K562 (cell line): ENCODE measurements around the gene ELMOD1. TPM values are rescaled to one million over a fixed set of nuclear protein-coding genes. Genes with fewer than 3 reads are reported as not detected.

Experiments
- ATAC-seq: fragments of 200-7000 bp; cut with Tn5 transposase; 3 replicates; pipeline ENCODE4 v1.9.1; 2020; ENCODE audit warnings: moderate library complexity
- BruUV-seq: library from RNA; stranded (reverse); fragments of 400-500 nt; replicated peaks from 2 replicates; lab custom pipeline; 2021; lab: Mats Ljungman, UMichigan
- CTCF ChIA-PET: fragments of 300-600 bp; formaldehyde crosslinking; extraction: SDS; loops from one replicate; lab custom pipeline; 2021; ENCODE audit warnings: low intra/inter-chr PET ratio; lab: Yijun Ruan, JAX
- POLR2A ChIA-PET: fragments of 300-600, 350-650 bp; sonication (Branson Sonifier 250); formaldehyde crosslinking; extraction: SDS; loops from one replicate; lab custom pipeline; 2021; ENCODE audit warnings: antibody characterized with exemption, inconsistent platforms; lab: Yijun Ruan, JAX
- DNase-seq, 4 experiments: peaks; one replicate each; pipeline versions ENCODE4 v3.0.0 to v3.0.0-alpha.2; 2011 to 2018; ENCODE audit warnings: low spot score in 3 of 4, mixed read lengths in 3 of 4; ENCODE audit errors: extremely low read depth in 1 of 4
- FAIRE-seq: peaks from 2 replicates; lab custom pipeline; 2011; peaks lifted over from hg19 to GRCh38; lab: Jason Lieb, UNC
- H2AFZ ChIP-seq: 2 replicates; pipeline ENCODE4 v1.6.0; 2011; ENCODE audit warnings: low read depth, low read length, control low read depth, inconsistent platforms
- H3K27ac ChIP-seq: fragments of 200-600 bp; 3 replicates; pipeline ENCODE4 v1.8.0; 2011; ENCODE audit warnings: low read depth, mild to moderate bottlenecking, control low read depth, inconsistent platforms, low read length, moderate library complexity, mixed read lengths; ENCODE audit errors: extremely low read depth
- H3K27me3 ChIP-seq, 2 experiments: fragments of 300-600 bp in 1 of 2; 2 replicates in 1 of 2; 3 replicates in 1 of 2; pipeline versions ENCODE4 v1.6.0 to v1.8.0; 2011; ENCODE audit warnings: inconsistent platforms in 2 of 2, low read length in 2 of 2, mild to moderate bottlenecking in 1 of 2, mixed read lengths in 1 of 2, moderate library complexity in 1 of 2; ENCODE audit not compliant: control insufficient read depth in 2 of 2, insufficient read depth in 2 of 2
- H3K36me3 ChIP-seq: fragments of 300-600 bp; 3 replicates; pipeline ENCODE4 v1.8.0; 2011; ENCODE audit warnings: mild to moderate bottlenecking, low read length, inconsistent platforms; ENCODE audit not compliant: control insufficient read depth, insufficient read depth
- H3K4me1 ChIP-seq, 2 experiments: fragments of 200-600 bp in 1 of 2; replicated peaks in 1 of 2; 2 replicates in 1 of 2; 3 replicates in 1 of 2; pipeline versions ENCODE4 v1.5.1 to v1.8.0; 2011; ENCODE audit warnings: inconsistent platforms in 2 of 2, low read length in 2 of 2, mild to moderate bottlenecking in 1 of 2, mixed read lengths in 1 of 2, moderate library complexity in 1 of 2; ENCODE audit not compliant: control insufficient read depth in 2 of 2, insufficient read depth in 2 of 2
- H3K4me2 ChIP-seq: 2 replicates; pipeline ENCODE4 v1.6.1; 2011; ENCODE audit warnings: low read length, control low read depth, inconsistent platforms, mixed read lengths; ENCODE audit not compliant: insufficient read depth
- H3K4me3 ChIP-seq: fragments of 200-600 bp; sonication (generic), shearing (Covaris generic); 2 replicates; pipeline ENCODE4 v1.5.1; 2016; ENCODE audit warnings: control low read depth, inconsistent platforms
- H3K79me2 ChIP-seq: fragments of 200-600 bp; 3 replicates; pipeline ENCODE4 v1.8.0; 2011; ENCODE audit warnings: low read length, inconsistent platforms; ENCODE audit not compliant: control insufficient read depth, insufficient read depth
- H3K9ac ChIP-seq, 2 experiments: 2 replicates each; pipeline versions ENCODE4 v1.6.0 to v1.6.1; 2011; ENCODE audit warnings: low read depth in 2 of 2, low read length in 2 of 2, control low read depth in 1 of 2, inconsistent platforms in 1 of 2, mild to moderate bottlenecking in 1 of 2, mixed read lengths in 1 of 2; ENCODE audit not compliant: insufficient read depth in 1 of 2
- H3K9me1 ChIP-seq: one replicate; pipeline ENCODE4 v1.6.0; 2011; ENCODE audit warnings: inconsistent platforms, mild to moderate bottlenecking, low read length, moderate library complexity; ENCODE audit not compliant: control insufficient read depth, insufficient read depth
- H3K9me3 ChIP-seq: replicated peaks from 2 replicates; pipeline ENCODE4 v1.5.1; 2011; ENCODE audit warnings: low read depth, low read length, inconsistent platforms; ENCODE audit not compliant: control insufficient read depth, insufficient read depth
- H4K20me1 ChIP-seq: replicated peaks from 2 replicates; pipeline ENCODE4 v1.6.1; 2011; ENCODE audit warnings: low read length, inconsistent platforms, mixed read lengths; ENCODE audit not compliant: control insufficient read depth, insufficient read depth
- BRCA1 ChIP-seq, 2 experiments: fragments of 450-650 bp in 1 of 2; sonication (generic) in 1 of 2; formaldehyde crosslinking in 1 of 2; IDR thresholded peaks; 2 replicates each; pipeline versions ENCODE4 v1.5.0 to v1.6.1; 2017 to 2020; ENCODE audit warnings: mild to moderate bottlenecking in 1 of 2, missing genetic modification reagents in 1 of 2
- DACH1 ChIP-seq: fragments of 450-650 bp; IDR thresholded peaks from 2 replicates; pipeline ENCODE4 v1.6.1; 2018; ENCODE audit not compliant: partially characterized antibody
- KDM1A ChIP-seq, 2 experiments: fragments of 450-650 bp; IDR thresholded peaks; 2 replicates each; pipeline ENCODE4 v1.6.1; 2016; ENCODE audit warnings: mild to moderate bottlenecking in 2 of 2
- SETDB1 ChIP-seq: IDR thresholded peaks from one replicate; pipeline ENCODE4 v1.6.1; 2012; ENCODE audit warnings: low read length, control low read depth, inconsistent platforms
- SMAD2 ChIP-seq: fragments of 150-350 bp; IDR thresholded peaks from 2 replicates; pipeline ENCODE4 v1.6.1; 2014; ENCODE audit warnings: low read depth, mild to moderate bottlenecking, low read length
- ZBTB8A ChIP-seq: fragments of 450-650 bp; IDR thresholded peaks from 2 replicates; pipeline ENCODE4 v1.6.1; 2018; ENCODE audit warnings: mild to moderate bottlenecking, moderate library complexity; ENCODE audit not compliant: partially characterized antibody
- WGBS: fragments of 100-300 bp; shearing (Covaris generic); methylation state at CpG from one replicate; pipeline ENCODE4 v1.1.6; 2016; ENCODE audit warnings: low coverage, mixed read lengths; ENCODE audit not compliant: insufficient coverage; ENCODE audit errors: missing lambda C conversion rate; 5-methylcytosine and 5-hydroxymethylcytosine counted together
- in situ Hi-C: fragments of 300-500 bp; cut with MboI; formaldehyde crosslinking; loops from 4 replicates; pipeline ENCODE4 v1.15.0; 2018; ENCODE audit warnings: inconsistent platforms, mixed read lengths
- intact Hi-C: fragments of 100-400 bp; cut with micrococcal nuclease; formaldehyde crosslinking; loops from 2 replicates; pipeline ENCODE4 v1.14.2; 2022
- polyA plus RNA-seq, 8 experiments: library from polyadenylated mRNA; depleted of rRNA in 4 of 8; stranded (reverse) in 5 of 8; unstranded in 3 of 8; fragments of >200 nt; fragmentation: Nextera tagmentation in 2 of 8; fragmentation: Illumina TruSeq in 1 of 8; extraction: Ambion mirVana in 2 of 8; extraction: Trizol in 1 of 8; gene quantifications; 2 replicates each; pipeline versions ENCODE4 v1.2.1 to v1.2.3, GENCODE V29; 2011 to 2014; ENCODE audit warnings: inconsistent platforms in 1 of 8, missing spikeins in 1 of 8
- total RNA-seq, 7 experiments: library from RNA; depleted of rRNA in 6 of 7; stranded (reverse); fragments of >200 nt in 6 of 7; fragmentation: Illumina TruSeq in 2 of 7; extraction: Trizol in 2 of 7; gene quantifications; 2 replicates each; pipeline versions ENCODE4 v1.2.1 to v1.2.3, GENCODE V29; 2011 to 2021; ENCODE audit warnings: low replicate concordance in 1 of 7
- TF ChIP-seq, protein P1 (sequence below): fragments of 250-450 bp; sonication (Bioruptor Pico); IDR thresholded peaks from 2 replicates; pipeline ENCODE4 v1.4.0; 2020

ELMOD1 gene
- total and polyA plus RNA-seq, 9 of the 15 experiments (the other 6 are each of a cell fraction or from before 2014, with no cell fraction given) = not detected

- Histone ChIP-seq H3K9me3 (no peaks in the 10 kb centered on the region), H3K27me3 (no peaks in the 10 kb centered on the region), H3K4me2 (no peak overlapping the region), H3K9ac (no peak overlapping the region), H4K20me1 (no peaks in the 10 kb centered on the region)
- 55% methylated on average over 5 of the region's 5 CpGs for WGBS
- in situ Hi-C loops = no loop called here
- TF ChIP-seq KDM1A (IDR thresholded peaks at IDR 0.05) (peak in 1 of 2 experiments; percentile 60; a peak in 2 of 4 replicates), SMAD2 (no peak), DACH1 (peak; percentile 26)
- TF ChIP-seq, all 486 proteins: peak for 2
- peaks cover 26% of the 10 kb centered on the region for H3K79me2 ChIP-seq
- H2AFZ ChIP-seq = no peak overlapping the region
- intact Hi-C loops = loop anchor here (5.0 kb wide), 2 partner anchors 289 to 329 kb away; partner anchors contain the start of gene SLC35F2
- H3K4me3 ChIP-seq = no peak overlapping the region
- no peaks in the 10 kb centered on the region for H3K9me1 ChIP-seq
- BruUV-seq = no TSS peak
- DNase-seq (no peak), ATAC-seq (no peak), FAIRE-seq (no peak)
- peaks cover 9 to 23% of the 10 kb centered on the region in 2 experiments for H3K4me1 ChIP-seq
- H3K27ac ChIP-seq = no peak overlapping the region
- H3K36me3 ChIP-seq = no peaks in the 10 kb centered on the region
- ChIA-PET CTCF (no interaction called here), POLR2A (no interaction called here)
These were observed 23.1 kb upstream of the ELMOD1 start for GRCh38 chr11:107567739-107568335.

- H3K79me2 ChIP-seq = peaks cover 5% of the 10 kb centered on the region; the same call in 2 of the 3 replicates
- ChIA-PET CTCF (no interaction called here), POLR2A (no interaction called here)
- BruUV-seq = no TSS peak
- H3K27me3 ChIP-seq = no peaks in the 10 kb centered on the region
- H3K9me1 ChIP-seq = no peaks in the 10 kb centered on the region
- H4K20me1 ChIP-seq = no peaks in the 10 kb centered on the region
- peak overlapping the region; percentile 28; the same call in 1 of the 2 replicates for H2AFZ ChIP-seq
- FAIRE-seq (no peak), ATAC-seq (no peak), DNase-seq (no peak)
- WGBS = 66% methylated on average over 10 of the region's 12 CpGs
- no peak overlapping the region for H3K4me2 ChIP-seq
- no peaks in the 10 kb centered on the region for H3K36me3 ChIP-seq
- intact Hi-C loops (no loop called here), in situ Hi-C loops (no loop called here)
- H3K27ac ChIP-seq = no peak overlapping the region
- no peak overlapping the region for H3K9ac ChIP-seq
- H3K9me3 ChIP-seq = no peaks in the 10 kb centered on the region
- no peak overlapping the region for H3K4me3 ChIP-seq
- H3K4me1 ChIP-seq = peaks cover 9 to 12% of the 10 kb centered on the region in 2 experiments; a peak in 4 of 5 replicates
- TF ChIP-seq BRCA1 (IDR thresholded peaks at IDR 0.05) (no peak), BRCA1 (CRISPR knock-in tag; IDR thresholded peaks at IDR 0.05) (no peak), ZBTB8A (no peak), SETDB1 (no peak)
- TF ChIP-seq, protein P1, sequence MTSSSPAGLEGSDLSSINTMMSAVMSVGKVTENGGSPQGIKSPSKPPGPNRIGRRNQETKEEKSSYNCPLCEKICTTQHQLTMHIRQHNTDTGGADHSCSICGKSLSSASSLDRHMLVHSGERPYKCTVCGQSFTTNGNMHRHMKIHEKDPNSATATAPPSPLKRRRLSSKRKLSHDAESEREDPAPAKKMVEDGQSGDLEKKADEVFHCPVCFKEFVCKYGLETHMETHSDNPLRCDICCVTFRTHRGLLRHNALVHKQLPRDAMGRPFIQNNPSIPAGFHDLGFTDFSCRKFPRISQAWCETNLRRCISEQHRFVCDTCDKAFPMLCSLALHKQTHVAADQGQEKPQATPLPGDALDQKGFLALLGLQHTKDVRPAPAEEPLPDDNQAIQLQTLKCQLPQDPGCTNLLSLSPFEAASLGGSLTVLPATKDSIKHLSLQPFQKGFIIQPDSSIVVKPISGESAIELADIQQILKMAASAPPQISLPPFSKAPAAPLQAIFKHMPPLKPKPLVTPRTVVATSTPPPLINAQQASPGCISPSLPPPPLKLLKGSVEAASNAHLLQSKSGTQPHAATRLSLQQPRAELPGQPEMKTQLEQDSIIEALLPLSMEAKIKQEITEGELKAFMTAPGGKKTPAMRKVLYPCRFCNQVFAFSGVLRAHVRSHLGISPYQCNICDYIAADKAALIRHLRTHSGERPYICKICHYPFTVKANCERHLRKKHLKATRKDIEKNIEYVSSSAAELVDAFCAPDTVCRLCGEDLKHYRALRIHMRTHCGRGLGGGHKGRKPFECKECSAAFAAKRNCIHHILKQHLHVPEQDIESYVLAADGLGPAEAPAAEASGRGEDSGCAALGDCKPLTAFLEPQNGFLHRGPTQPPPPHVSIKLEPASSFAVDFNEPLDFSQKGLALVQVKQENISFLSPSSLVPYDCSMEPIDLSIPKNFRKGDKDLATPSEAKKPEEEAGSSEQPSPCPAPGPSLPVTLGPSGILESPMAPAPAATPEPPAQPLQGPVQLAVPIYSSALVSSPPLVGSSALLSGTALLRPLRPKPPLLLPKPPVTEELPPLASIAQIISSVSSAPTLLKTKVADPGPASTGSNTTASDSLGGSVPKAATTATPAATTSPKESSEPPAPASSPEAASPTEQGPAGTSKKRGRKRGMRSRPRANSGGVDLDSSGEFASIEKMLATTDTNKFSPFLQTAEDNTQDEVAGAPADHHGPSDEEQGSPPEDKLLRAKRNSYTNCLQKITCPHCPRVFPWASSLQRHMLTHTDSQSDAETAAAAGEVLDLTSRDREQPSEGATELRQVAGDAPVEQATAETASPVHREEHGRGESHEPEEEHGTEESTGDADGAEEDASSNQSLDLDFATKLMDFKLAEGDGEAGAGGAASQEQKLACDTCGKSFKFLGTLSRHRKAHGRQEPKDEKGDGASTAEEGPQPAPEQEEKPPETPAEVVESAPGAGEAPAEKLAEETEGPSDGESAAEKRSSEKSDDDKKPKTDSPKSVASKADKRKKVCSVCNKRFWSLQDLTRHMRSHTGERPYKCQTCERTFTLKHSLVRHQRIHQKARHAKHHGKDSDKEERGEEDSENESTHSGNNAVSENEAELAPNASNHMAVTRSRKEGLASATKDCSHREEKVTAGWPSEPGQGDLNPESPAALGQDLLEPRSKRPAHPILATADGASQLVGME (CRISPR knock-in tag) = no peak
These were observed 20.9 kb upstream of the ELMOD1 start for GRCh38 chr11:107570015-107570414.
